Ammon's horn (tissue), 1 donor: ENCODE measurements around the gene C11orf42.

Experiments used
- DNase-seq: peaks from one replicate; pipeline ENCODE4 v3.0.0-alpha.2; 2016; ENCODE audit warnings: low spot score

C11orf42 gene

DNA sequence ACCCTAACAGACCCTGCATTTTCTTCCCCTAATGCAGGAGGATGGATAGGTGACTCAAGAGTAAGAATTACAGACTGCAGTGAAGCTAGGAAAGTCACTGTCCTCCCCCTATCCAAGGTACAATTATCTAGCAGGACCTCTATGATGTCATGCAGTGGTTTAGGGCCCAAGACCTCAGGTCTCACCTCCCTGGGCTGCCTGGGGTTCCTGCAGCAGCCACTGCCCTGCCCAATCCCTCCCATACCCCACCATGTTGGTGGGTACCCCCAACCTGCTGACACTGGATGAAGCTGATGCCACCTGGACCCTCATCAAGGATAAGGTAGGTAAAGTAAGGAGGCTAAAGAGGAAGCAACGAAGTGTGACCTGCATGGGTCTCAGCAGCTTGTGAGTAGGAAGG lies at the start of gene C11orf42:
C11orf42 (plus strand) TSS at position 192 of the 400 bp plus-strand sequence; CDS start at position 251, 59 bp downstream.
- no peak for DNase-seq

DNA sequence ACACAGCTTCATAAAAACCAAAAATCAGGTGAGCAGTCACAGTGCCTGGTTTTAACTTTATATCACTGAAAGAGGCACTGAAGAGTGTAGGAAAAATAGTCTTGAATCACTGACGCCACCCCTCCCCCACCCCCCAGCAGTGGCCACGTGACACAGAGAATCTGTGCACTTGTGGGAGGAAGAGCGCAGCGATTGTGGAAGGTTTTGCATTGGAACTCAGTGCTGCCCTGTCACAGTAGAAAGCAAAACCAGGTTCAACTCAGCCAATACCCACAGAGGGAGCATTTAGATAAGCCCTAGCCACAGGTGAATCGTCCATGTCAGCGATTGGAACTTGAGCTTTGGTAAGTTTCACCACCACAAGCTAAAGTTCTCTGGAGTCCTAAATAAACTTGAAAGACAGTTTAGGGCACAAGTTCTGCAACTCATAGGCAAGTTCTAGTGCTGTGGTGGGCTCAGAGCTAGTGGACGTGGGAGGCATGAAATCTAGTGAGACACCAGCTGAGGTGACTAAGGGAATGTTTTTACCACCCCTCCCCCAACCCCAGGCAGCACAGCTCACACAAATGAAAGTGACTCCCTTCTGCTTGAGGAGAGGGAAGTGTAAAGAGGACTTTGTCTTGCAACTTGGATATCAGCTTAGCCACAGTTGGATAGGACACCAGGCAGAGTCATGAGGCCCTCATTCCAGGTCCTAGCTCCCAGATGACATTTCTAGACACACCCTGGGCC lies 48.6 kb upstream of the C11orf42 start:
- DNase-seq = no peak

DNA sequence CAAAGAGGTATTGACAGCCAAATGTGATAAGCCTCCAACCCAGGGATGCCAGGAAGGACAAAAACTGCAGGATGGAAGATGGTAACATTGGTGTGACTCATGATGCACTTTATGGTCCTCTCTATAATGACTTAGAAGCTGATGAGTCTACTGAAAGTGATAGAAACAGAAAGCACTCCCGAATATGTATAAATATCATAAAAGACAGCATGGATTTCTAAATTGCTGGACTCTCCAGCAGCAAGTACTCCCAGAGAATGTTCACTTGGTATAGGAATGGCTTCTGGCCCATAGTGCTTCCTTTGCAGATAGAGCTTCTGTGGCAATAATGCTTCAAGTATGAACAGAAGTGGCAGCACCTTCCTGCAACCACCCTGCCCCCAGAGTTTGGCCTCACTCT lies 35.1 kb upstream of the C11orf42 start, which contains the start of gene OR52B2:
OR52B2 (minus strand) TSS at position 101 of the 400 bp plus-strand sequence; CDS start at position 101, 0 bp downstream.
- DNase-seq = no peak

GRCh38 chr11:6175440-6175839 lies 29.9 kb upstream of the C11orf42 start:
- no peak for DNase-seq

DNA sequence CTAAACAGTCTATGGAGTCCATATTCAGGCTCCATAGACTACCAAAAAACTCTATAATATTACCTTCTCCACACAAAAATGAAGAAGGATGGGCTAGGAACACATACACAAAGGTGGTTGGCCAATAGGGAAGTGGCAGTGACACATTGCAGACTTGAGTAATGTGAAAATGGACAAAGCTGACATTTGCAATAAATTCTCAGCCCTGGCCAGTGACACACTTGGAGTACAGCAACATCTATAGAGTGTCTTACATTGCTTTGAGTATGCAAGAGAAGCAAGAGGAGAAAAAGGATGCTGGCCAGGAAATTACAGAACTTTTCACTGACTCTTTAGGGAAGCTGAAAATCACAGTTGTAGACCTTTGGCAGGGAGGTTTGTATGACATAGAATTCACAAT lies 13.6 kb upstream of the C11orf42 start:
- DNase-seq = no peak

DNA sequence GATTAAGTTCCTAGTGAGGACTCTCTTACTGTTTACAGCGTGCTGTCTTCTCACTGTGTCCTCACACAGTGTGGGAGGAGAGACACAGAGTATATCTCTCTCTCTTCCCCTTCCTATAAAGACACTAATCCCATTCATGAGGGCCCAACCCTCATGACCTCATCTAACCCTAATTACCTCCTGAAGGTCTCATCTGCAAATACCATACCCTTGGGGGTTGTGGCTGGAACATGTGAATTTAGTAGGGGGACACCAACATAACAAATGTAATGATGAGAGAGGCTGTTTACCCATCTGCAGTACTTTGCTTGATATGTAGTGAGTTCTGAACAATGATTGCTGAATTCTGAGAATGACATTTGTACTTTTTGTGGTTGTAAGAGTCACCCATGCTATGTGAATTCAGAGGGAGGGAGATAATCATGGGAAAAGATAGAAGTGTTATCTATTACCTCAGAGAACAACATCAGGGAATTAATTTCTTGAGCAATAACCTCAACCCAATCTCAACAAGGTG lies 11.2 kb upstream of the C11orf42 start:
- DNase-seq = no peak

DNA sequence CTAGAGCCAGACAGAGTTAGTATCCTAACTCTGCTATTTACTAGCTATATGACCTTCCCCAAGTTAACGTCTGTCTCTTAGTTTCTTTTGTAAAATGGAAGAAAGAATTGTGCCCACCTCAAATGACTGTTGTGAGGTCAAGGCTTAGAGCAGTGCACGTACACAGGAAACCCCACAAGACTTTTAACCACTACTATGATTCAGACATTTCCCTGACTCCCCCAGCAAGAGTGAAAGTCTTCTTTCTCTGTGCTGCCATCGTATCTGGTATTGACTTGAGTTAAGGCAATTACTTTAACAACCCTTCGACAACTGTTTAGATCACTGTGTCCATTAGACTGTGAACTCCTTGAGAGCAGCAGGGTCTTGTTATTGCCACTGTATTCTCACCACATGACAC lies 9.0 kb upstream of the C11orf42 start:
- no peak for DNase-seq

GRCh38 chr11:6197466-6198200 lies 7.7 kb upstream of the C11orf42 start:
- no peak for DNase-seq

- DNase-seq = no peak
Observed at GRCh38 chr11:6199174-6199810, 6.1 kb upstream of the C11orf42 start, which contains the start of gene OR52W1. Gene OR52W1, plus strand, starts transcription at chr11:6199224. Its CDS starts 0 bp downstream, at chr11:6199224.

GRCh38 chr11:6200975-6201374 lies 4.4 kb upstream of the C11orf42 start:
- DNase-seq = peak; percentile 31

DNA sequence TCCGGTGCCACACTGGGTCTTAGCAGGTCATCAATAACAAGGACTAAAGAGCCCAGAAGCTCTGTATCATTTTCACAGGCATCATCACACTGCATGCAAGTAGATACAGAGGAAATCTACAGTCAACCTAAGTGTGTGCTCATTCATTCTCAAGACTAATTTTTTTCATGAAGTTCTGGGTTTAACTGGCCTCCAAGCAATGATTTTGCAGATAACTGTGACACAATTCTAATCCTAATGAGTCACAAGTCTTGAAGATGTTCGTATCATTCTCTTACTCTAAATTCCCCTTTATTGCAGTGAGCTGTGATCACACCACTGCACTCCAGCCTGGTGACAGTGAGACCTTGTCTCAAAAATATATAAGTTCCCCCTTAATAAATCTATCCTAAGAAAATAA lies 3.9 kb upstream of the C11orf42 start:
- no peak for DNase-seq

DNA sequence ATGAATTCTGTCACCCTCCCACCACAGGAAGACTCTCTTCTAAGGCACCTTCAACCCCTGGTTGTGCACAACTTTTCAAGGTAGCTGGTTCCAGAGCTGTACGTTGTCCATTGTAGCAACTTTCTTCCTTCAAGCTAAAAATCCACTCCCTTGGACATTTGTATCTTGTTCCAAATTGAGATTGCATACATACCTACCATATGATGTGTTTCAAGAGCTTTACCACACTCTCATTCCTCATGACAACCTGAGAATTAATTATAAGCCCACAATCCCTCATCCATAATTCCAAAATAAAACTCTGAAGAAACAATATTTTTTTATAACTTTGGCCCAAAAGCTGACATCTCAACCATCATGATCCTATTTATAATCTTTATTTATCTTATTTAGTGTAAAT lies 3.3 kb upstream of the C11orf42 start:
- no peak for DNase-seq

GRCh38 chr11:6203327-6203726 lies 2.0 kb upstream of the C11orf42 start:
- no peak for DNase-seq

GRCh38 chr11:6204706-6205105 lies 651 bp upstream of the C11orf42 start:
- DNase-seq = no peak

GRCh38 chr11:6206456-6207180 lies 1.3 kb downstream of the C11orf42 start:
- no peak for DNase-seq

DNA sequence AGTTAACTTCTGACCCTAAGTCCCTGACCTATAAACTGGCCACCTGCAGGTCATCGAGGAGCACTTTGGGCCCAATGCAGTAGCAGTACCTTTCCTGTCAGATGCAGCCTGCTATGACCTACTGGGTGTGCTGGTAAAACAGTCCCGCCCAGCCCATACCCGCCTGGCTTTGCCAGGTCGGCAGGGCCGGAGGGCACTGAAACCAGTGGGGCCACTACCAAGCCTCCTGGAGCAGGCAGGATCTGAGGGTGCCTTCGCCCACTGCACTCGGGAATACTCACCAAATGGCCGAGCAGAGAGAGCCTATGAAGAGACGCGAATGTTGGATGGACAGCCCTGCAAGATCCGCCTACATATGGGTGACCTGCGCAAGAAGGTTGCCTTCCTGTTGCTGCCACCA lies 4.4 kb downstream of the C11orf42 start:
- DNase-seq = no peak

- no peak for DNase-seq
Observed at GRCh38 chr11:6210274-6210955, 5.1 kb downstream of the C11orf42 start.

DNA sequence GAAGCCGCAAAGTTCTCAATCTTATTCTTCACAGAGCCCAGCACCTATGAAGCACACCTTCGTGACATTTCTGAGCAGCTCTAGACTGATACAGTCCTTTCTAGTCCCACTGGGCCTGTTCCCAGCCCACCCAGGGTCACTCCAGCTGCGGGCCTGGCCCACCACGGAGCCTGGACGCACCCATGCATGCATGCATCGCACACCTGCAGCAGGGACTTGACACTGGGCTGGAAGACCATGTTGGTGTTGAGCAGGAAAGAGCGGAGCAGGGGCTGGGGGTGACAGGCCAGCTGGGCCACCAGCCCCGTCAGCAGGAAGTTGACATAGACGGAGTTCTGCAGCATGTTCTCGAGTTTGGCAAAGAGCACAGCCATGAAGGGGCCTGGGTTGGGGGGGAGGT lies 9.2 kb downstream of the C11orf42 start:
- no peak for DNase-seq

- DNase-seq = no peak
Observed at GRCh38 chr11:6216501-6216900, 11.1 kb downstream of the C11orf42 start.

- DNase-seq = no peak
Observed at GRCh38 chr11:6217722-6218121, 12.4 kb downstream of the C11orf42 start.

GRCh38 chr11:6219359-6219758 lies 14.0 kb downstream of the C11orf42 start:
- peak; percentile 26 for DNase-seq
